ENCODE data around the gene PTGDR. TPM values are rescaled to one million over a fixed set of nuclear protein-coding genes. Genes with fewer than 3 reads are reported as not detected.

The PTGDR gene
- total and polyA plus RNA-seq, 2 experiments from 2014 or later: 0.06 TPM; not detected in 1

DNA sequence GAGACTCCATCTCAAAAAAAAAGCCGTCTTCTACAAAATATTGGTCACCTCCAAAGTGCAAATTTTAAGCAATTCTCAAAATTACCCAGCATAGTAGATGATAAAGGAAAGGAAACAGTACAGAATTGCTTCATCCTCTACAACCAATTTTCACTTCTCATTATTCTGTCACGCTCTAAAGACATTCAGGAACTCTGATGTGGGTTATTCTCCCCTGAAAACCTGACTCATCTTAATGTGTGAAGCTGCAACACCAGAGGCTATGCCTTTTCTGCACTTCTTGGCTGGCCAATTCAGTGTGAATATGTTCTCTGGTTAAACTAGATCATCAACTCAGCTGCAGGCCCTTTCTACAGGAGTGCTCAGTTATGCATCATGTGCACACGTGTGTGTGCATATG lies 57.6 kb downstream of the PTGDR start:
- Histone ChIP-seq H3K79me2 (replicated peaks; ENCODE audit: insufficient read depth) (no peaks in the 10 kb centered on the region), H4K20me1 (replicated peaks; ENCODE audit: insufficient read depth) (no peaks in the 10 kb centered on the region), H3K27ac (ENCODE audit: low read depth) (no peak overlapping the region), H3K27me3 (ENCODE audit: insufficient read depth) (no peaks in the 10 kb centered on the region), H3K9me2 (ENCODE audit: insufficient read depth) (peaks cover 5% of the 10 kb centered on the region; the same call in 1 of the 2 replicates), H3K36me3 (ENCODE audit: insufficient read depth) (peaks cover 3% of the 10 kb centered on the region; the same call in 1 of the 2 replicates), H3F3A (replicated peaks; ENCODE audit: low read depth) (no peaks in the 10 kb centered on the region), H3K4me3 (no peak overlapping the region), H2AFZ (no peak overlapping the region), H3K4me1 (ENCODE audit: insufficient read depth) (no peaks in the 10 kb centered on the region), H3K4me2 (no peak overlapping the region)
- no peak for DNase-seq (ENCODE audit: low spot score)
- no peaks in the 10 kb centered on the region for H3K27me3 Mint-ChIP-seq (ENCODE audit: insufficient read depth, low read depth, poor library complexity)
- peaks cover 32% of the 10 kb centered on the region for H3K9me3 Mint-ChIP-seq
- H3K36me3 Mint-ChIP-seq (ENCODE audit: low read depth): peaks cover 22% of the 10 kb centered on the region
- no peak overlapping the region for H3K4me3 Mint-ChIP-seq
- no peak for TF ChIP-seq POLR2AphosphoS5 (IDR thresholded peaks at IDR 0.05; ENCODE audit: low read depth)
- no peak for TF ChIP-seq ZNF114 (CRISPR knock-in tag; IDR thresholded peaks at IDR 0.05)
- no peak for TF ChIP-seq CREB1 (CRISPR knock-in tag; IDR thresholded peaks at IDR 0.05; ENCODE audit: low read depth)
- TF ChIP-seq JUNB (IDR thresholded peaks at IDR 0.05; ENCODE audit: unreplicated experiment): no peak
- TF ChIP-seq, protein P1, sequence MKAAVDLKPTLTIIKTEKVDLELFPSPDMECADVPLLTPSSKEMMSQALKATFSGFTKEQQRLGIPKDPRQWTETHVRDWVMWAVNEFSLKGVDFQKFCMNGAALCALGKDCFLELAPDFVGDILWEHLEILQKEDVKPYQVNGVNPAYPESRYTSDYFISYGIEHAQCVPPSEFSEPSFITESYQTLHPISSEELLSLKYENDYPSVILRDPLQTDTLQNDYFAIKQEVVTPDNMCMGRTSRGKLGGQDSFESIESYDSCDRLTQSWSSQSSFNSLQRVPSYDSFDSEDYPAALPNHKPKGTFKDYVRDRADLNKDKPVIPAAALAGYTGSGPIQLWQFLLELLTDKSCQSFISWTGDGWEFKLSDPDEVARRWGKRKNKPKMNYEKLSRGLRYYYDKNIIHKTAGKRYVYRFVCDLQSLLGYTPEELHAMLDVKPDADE (IDR thresholded peaks at IDR 0.05): no peak
- no peak for TF ChIP-seq NANOG (IDR thresholded peaks at IDR 0.05; ENCODE audit: borderline replicate concordance)
- no peak for TF ChIP-seq STAT1 (IDR thresholded peaks at IDR 0.05; ENCODE audit: unreplicated experiment)
- TF ChIP-seq EZH2 (IDR thresholded peaks at IDR 0.05; ENCODE audit: low read depth, unreplicated experiment): no peak
- TF ChIP-seq ZNF331 (CRISPR knock-in tag; IDR thresholded peaks at IDR 0.05; ENCODE audit: low read depth): no peak
- TF ChIP-seq EZH2phosphoT487 (IDR thresholded peaks at IDR 0.05; ENCODE audit: unreplicated experiment): no peak
- TF ChIP-seq, protein P2, sequence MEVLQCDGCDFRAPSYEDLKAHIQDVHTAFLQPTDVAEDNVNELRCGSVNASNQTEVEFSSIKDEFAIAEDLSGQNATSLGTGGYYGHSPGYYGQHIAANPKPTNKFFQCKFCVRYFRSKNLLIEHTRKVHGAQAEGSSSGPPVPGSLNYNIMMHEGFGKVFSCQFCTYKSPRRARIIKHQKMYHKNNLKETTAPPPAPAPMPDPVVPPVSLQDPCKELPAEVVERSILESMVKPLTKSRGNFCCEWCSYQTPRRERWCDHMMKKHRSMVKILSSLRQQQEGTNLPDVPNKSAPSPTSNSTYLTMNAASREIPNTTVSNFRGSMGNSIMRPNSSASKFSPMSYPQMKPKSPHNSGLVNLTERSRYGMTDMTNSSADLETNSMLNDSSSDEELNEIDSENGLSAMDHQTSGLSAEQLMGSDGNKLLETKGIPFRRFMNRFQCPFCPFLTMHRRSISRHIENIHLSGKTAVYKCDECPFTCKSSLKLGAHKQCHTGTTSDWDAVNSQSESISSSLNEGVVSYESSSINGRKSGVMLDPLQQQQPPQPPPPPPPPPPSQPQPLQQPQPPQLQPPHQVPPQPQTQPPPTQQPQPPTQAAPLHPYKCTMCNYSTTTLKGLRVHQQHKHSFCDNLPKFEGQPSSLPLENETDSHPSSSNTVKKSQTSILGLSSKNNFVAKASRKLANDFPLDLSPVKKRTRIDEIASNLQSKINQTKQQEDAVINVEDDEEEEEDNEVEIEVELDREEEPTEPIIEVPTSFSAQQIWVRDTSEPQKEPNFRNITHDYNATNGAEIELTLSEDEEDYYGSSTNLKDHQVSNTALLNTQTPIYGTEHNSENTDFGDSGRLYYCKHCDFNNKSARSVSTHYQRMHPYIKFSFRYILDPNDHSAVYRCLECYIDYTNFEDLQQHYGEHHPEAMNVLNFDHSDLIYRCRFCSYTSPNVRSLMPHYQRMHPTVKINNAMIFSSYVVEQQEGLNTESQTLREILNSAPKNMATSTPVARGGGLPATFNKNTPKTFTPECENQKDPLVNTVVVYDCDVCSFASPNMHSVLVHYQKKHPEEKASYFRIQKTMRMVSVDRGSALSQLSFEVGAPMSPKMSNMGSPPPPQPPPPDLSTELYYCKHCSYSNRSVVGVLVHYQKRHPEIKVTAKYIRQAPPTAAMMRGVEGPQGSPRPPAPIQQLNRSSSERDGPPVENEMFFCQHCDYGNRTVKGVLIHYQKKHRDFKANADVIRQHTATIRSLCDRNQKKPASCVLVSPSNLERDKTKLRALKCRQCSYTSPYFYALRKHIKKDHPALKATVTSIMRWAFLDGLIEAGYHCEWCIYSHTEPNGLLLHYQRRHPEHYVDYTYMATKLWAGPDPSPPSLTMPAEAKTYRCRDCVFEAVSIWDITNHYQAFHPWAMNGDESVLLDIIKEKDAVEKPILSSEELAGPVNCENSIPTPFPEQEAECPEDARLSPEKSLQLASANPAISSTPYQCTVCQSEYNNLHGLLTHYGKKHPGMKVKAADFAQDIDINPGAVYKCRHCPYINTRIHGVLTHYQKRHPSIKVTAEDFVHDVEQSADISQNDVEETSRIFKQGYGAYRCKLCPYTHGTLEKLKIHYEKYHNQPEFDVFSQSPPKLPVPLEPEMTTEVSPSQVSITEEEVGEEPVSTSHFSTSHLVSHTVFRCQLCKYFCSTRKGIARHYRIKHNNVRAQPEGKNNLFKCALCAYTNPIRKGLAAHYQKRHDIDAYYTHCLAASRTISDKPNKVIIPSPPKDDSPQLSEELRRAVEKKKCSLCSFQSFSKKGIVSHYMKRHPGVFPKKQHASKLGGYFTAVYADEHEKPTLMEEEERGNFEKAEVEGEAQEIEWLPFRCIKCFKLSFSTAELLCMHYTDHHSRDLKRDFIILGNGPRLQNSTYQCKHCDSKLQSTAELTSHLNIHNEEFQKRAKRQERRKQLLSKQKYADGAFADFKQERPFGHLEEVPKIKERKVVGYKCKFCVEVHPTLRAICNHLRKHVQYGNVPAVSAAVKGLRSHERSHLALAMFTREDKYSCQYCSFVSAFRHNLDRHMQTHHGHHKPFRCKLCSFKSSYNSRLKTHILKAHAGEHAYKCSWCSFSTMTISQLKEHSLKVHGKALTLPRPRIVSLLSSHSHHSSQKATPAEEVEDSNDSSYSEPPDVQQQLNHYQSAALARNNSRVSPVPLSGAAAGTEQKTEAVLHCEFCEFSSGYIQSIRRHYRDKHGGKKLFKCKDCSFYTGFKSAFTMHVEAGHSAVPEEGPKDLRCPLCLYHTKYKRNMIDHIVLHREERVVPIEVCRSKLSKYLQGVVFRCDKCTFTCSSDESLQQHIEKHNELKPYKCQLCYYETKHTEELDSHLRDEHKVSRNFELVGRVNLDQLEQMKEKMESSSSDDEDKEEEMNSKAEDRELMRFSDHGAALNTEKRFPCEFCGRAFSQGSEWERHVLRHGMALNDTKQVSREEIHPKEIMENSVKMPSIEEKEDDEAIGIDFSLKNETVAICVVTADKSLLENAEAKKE (CRISPR knock-in tag; IDR thresholded peaks at IDR 0.05): no peak
- no peak for TF ChIP-seq REST (IDR thresholded peaks at IDR 0.05; ENCODE audit: unreplicated experiment)
- no peak for TF ChIP-seq CTCF (conservative IDR thresholded peaks at IDR 0.05; ENCODE audit: low read depth in 2 of 2)
- H3K4me1 Mint-ChIP-seq: no peaks in the 10 kb centered on the region
- ATAC-seq: no peak
- no peak overlapping the region for H3K27ac Mint-ChIP-seq

All from GM23338 (cell line).